Hippocampal formation (tissue), 2 donors: ENCODE results near the gene GPR6.

Source experiments
- DNase-seq, 2 donors: peaks; one replicate each; lab custom pipeline; 2025; lab: John Stamatoyannopoulos, UW

GPR6 gene

DNA sequence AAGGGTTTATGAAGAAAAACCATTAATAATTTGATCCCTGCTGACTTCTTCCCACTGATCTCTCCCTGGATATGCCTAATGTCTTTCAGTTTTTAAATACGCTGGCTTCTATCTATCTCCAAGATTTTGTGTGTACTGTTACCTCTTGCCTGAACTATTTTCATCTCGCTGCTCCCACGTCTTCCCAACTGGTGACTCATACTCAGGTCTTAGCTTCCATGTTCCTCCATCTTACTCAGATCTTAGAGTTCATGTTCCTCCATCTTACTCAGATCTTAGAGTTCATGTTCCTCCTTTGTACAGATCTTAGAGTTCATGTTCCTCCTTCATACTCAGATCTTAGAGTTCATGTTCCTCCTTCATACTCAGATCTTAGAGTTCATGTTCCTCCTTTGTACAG is 21.6 kb downstream of the GPR6 start:
- DNase-seq: no peak

- DNase-seq: no peak
Observed at GRCh38 chr6:110002676-110003075, 24.6 kb downstream of the GPR6 start.

- DNase-seq: no peak
Observed at GRCh38 chr6:110013386-110013785, 35.3 kb downstream of the GPR6 start.

DNA sequence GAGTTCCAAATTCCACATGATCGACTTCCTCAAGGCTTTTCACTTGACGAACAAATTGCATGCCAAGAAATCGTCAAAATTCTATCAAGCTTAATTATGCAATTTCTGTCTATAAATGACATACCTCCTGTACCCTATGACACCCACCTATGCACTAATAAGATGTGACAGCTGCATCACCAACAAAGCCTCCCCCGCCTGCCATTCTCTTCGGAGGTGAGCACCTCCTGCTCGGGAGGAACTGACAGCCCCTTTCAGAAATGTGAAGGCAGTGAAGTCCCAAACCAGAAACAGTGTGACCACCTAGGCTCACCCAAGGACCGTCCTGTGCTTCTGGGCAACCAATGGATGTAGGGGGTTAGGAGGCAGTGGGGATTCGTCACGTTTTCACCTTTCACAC is 37.1 kb downstream of the GPR6 start:
- DNase-seq: no peak

DNA sequence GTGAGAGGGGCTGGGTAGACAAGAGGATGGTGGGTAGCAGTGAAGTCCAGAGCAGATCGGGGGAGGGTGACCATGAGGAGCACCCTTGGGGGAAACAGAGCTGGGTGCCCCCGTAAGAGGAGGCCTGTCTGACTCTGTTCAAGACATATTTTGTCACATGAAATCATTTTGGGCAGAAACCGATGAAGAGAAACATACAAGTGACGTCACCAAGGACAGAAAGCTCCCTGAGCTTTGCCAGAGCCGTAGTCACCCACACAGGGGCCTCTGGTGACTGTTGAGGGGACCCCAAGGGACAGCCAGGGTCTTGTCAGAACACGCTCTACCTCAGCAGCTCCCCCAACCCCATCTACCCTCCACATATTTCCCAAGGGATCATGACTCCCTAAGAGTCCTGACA is 39.2 kb downstream of the GPR6 start:
- no peak for DNase-seq

DNA sequence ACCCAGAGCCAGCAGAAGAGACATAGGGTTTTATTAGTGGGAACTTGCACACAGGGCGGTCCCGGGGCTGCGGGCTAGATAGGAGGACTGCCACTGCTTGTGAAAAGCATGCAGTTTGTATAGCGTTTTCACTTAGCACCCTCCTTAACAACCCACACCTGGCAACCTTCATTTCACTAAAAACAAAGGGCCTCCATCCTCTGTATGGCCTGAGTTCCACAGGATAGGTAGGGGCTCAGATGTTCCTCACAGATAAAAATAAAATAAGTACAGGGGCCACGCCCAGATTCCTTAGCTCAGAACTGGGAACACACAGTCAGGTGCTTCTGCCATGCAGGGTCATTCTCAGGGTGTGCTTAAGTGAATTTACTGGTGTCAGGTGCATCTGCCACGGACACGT is 39.8 kb downstream of the GPR6 start:
- DNase-seq: no peak

GRCh38 chr6:110018486-110018885 is 40.4 kb downstream of the GPR6 start:
- DNase-seq: no peak

GRCh38 chr6:110020888-110021287 is 42.8 kb downstream of the GPR6 start:
- no peak for DNase-seq

GRCh38 chr6:110029144-110029543 is 51.0 kb downstream of the GPR6 start:
- DNase-seq: no peak
